Measurements from ENCODE around the gene DCTN3.

DNA sequence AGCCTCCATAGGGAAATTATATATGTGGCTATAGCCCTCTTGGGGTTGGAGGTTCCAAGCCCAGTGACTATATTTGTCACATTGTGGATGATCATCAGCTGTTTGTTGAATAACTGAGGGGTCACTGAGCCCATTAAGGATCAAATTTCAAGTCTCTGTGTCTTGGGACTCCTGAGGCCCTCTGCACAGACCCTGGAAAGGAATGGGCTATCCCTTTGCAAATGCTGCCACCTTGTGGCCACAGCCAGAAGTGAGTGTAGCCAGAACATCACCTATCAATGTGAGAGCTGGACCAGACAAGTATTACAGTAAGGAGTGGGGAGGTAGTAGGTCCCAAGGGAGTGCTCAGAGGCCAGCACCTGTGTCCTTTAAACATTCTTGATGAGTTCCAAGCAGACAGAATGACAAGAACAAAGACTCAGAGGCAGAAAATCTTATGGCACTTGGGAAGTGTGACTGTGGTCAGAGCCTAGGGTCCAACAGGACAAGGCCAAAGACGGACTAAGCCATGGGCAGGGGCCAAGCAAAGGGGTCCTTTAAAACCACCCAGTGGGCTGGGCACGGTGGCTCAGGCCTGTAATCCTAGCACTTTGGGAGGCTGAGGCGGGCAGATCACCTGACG, 16.6 kb downstream of the DCTN3 start:
- TF ChIP-seq POLR2AphosphoS5 (IDR thresholded peaks at IDR 0.05; ENCODE audit: insufficient read depth in 1 of 2, low read depth in 1 of 2) (peak in 1 of 2 donors; percentile 40), POLR2A (IDR thresholded peaks at IDR 0.05) (no peak)

Data from vagina (tissue), 2 donors.